HEK293 (cell line): ENCODE results near the gene MZT2B.
"Not testable (repeated sequence)": the region's sequence is repeated elsewhere in the genome, so short reads cannot be mapped to it uniquely, and the experiment has no call there.

Experiments
- CTCF ChIA-PET: fragments of 350-600 bp; formaldehyde crosslinking; extraction: SDS; loops from one replicate; lab custom pipeline; 2021; ENCODE audit warnings: antibody characterized with exemption; lab: Yijun Ruan, JAX
- POLR2A ChIA-PET: fragments of 300-600 bp; formaldehyde crosslinking; extraction: SDS; loops from one replicate; lab custom pipeline; 2020; ENCODE audit warnings: antibody characterized with exemption, inconsistent platforms; lab: Yijun Ruan, JAX
- H3K27ac ChIP-seq: fragments of 200-500 bp; sonication (Bioruptor generic); 2 replicates; pipeline ENCODE4 v1.5.1; 2014; ENCODE audit warnings: low read depth, low read length, control low read depth, inconsistent platforms; ENCODE audit errors: extremely low read depth
- H3K36me3 ChIP-seq, 2 experiments: fragments of 200-500 bp in 1 of 2; sonication (Bioruptor generic) in 1 of 2; 1 replicate in 1 of 2; 2 replicates in 1 of 2; pipeline ENCODE4 v1.5.1; 2014 to 2017; ENCODE audit warnings: inconsistent platforms in 2 of 2, low read length in 2 of 2; ENCODE audit not compliant: control insufficient read depth in 2 of 2, insufficient read depth in 1 of 2
- H3K4me1 ChIP-seq: fragments of 200-500 bp; sonication (Bioruptor generic); 2 replicates; pipeline ENCODE4 v1.5.1; 2014; ENCODE audit warnings: mild to moderate bottlenecking, low read length, inconsistent platforms; ENCODE audit not compliant: control insufficient read depth, insufficient read depth
- H3K4me3 ChIP-seq: 2 replicates; pipeline ENCODE4 v1.5.1; 2011; ENCODE audit warnings: low read depth, mild to moderate bottlenecking, control low read depth, low read length, moderate library complexity
- H3K9me3 ChIP-seq: fragments of 200-500 bp; sonication (Bioruptor generic); 2 replicates; pipeline ENCODE4 v1.5.1; 2014; ENCODE audit warnings: low read depth, low read length, inconsistent platforms; ENCODE audit not compliant: control insufficient read depth, insufficient read depth
- GLI4 ChIP-seq: fragments of 450-650 bp; formaldehyde crosslinking; IDR thresholded peaks from 2 replicates; pipeline ENCODE4 v1.5.1; 2016; ENCODE audit warnings: missing biosample characterization, missing genetic modification characterization
- KLF17 ChIP-seq: fragments of 450-650 bp; formaldehyde crosslinking; IDR thresholded peaks from 2 replicates; pipeline ENCODE4 v1.5.1; 2016; ENCODE audit warnings: missing biosample characterization, missing genetic modification characterization
- MZF1 ChIP-seq: fragments of 450-650 bp; formaldehyde crosslinking; IDR thresholded peaks from 2 replicates; pipeline ENCODE4 v1.5.1; 2017; ENCODE audit warnings: missing biosample characterization, missing genetic modification characterization, borderline replicate concordance
- TCF7L2 ChIP-seq: IDR thresholded peaks from 2 replicates; pipeline ENCODE4 v1.6.1; 2011; ENCODE audit warnings: low read depth, mild to moderate bottlenecking, inconsistent platforms, low read length, moderate library complexity, borderline replicate concordance
- YY2 ChIP-seq: fragments of 450-650 bp; formaldehyde crosslinking; IDR thresholded peaks from 2 replicates; pipeline ENCODE4 v1.5.1; 2016; ENCODE audit warnings: missing biosample characterization, missing genetic modification characterization
- ZBTB48 ChIP-seq: fragments of 450-650 bp; formaldehyde crosslinking; IDR thresholded peaks from 2 replicates; pipeline ENCODE4 v1.5.1; 2016; ENCODE audit warnings: missing biosample characterization, missing genetic modification characterization
- ZNF10 ChIP-seq: fragments of 450-650 bp; formaldehyde crosslinking; IDR thresholded peaks from 2 replicates; pipeline ENCODE4 v1.5.1; 2017; ENCODE audit warnings: missing biosample characterization, missing genetic modification characterization
- ZNF132 ChIP-seq: fragments of 450-650 bp; formaldehyde crosslinking; IDR thresholded peaks from 2 replicates; pipeline ENCODE4 v1.5.1; 2017; ENCODE audit warnings: missing biosample characterization, missing genetic modification characterization, borderline replicate concordance
- ZNF521 ChIP-seq: fragments of 450-650 bp; formaldehyde crosslinking; IDR thresholded peaks from 2 replicates; pipeline ENCODE4 v1.5.1; 2017; ENCODE audit warnings: missing biosample characterization, mild to moderate bottlenecking, missing genetic modification characterization
- ZNF629 ChIP-seq: fragments of 450-650 bp; formaldehyde crosslinking; IDR thresholded peaks from 2 replicates; pipeline ENCODE4 v1.5.1; 2017; ENCODE audit warnings: missing biosample characterization, missing genetic modification characterization
- ZNF785 ChIP-seq: fragments of 450-650 bp; formaldehyde crosslinking; IDR thresholded peaks from 2 replicates; pipeline ENCODE4 v1.5.1; 2016; ENCODE audit warnings: missing biosample characterization, missing genetic modification characterization

Gene MZT2B

GRCh38 chr2:130148515-130148914, 33.5 kb upstream of the MZT2B start:
- POLR2A ChIA-PET, H3K4me1 ChIP-seq, H3K9me3 ChIP-seq, H3K27ac ChIP-seq, H3K4me3 ChIP-seq, CTCF ChIA-PET: not testable (repeated sequence)
- peak; percentile 87 for TF ChIP-seq ZNF10 (tag by site-specific recombination)
- H3K36me3 ChIP-seq, result peaks cover 0 to 23% of the 10 kb centered on the region in 2 experiments; a peak in 1 of 3 replicates

GRCh38 chr2:130150181-130151144, 31.6 kb upstream of the MZT2B start:
- H3K9me3 ChIP-seq, result no peaks in the 10 kb centered on the region
- H3K27ac ChIP-seq, result no peak overlapping the region
- H3K4me3 ChIP-seq, result no peak overlapping the region
- TF ChIP-seq ZBTB48 (tag by site-specific recombination), result no peak
- no peak for TF ChIP-seq ZNF10 (tag by site-specific recombination)
- no peak for TF ChIP-seq TCF7L2
- no peak for TF ChIP-seq KLF17 (tag by site-specific recombination)
- no peak for TF ChIP-seq ZNF785 (tag by site-specific recombination)
- TF ChIP-seq MZF1 (tag by site-specific recombination), result no peak
- no peak for TF ChIP-seq GLI4 (tag by site-specific recombination)
- no peak for TF ChIP-seq ZNF629 (tag by site-specific recombination)
- TF ChIP-seq YY2 (tag by site-specific recombination), result no peak
- no peak for TF ChIP-seq ZNF132
- no peak for TF ChIP-seq ZNF521 (tag by site-specific recombination)
- TF ChIP-seq, all 188 proteins: peak for 0
- CTCF ChIA-PET, result no interaction called here
- Histone ChIP-seq H3K36me3 (peaks cover 0 to 42% of the 10 kb centered on the region in 2 experiments; a peak in 1 of 3 replicates), H3K4me1 (no peaks in the 10 kb centered on the region)
- POLR2A ChIA-PET, result no interaction called here

- H3K4me3 ChIP-seq, POLR2A ChIA-PET, H3K4me1 ChIP-seq, H3K9me3 ChIP-seq, H3K27ac ChIP-seq, CTCF ChIA-PET: not testable (repeated sequence)
- peaks cover 0 to 48% of the 10 kb centered on the region in 2 experiments; a peak in 1 of 3 replicates for H3K36me3 ChIP-seq
These were observed 30.9 kb upstream of the MZT2B start for GRCh38 chr2:130151145-130151512.

GRCh38 chr2:130152136-130152815, 29.8 kb upstream of the MZT2B start:
- H3K4me1 ChIP-seq, H3K27ac ChIP-seq, H3K9me3 ChIP-seq, CTCF ChIA-PET, POLR2A ChIA-PET, H3K4me3 ChIP-seq: not testable (repeated sequence)
- peaks cover 0 to 58% of the 10 kb centered on the region in 2 experiments; a peak in 1 of 3 replicates for H3K36me3 ChIP-seq
